ENCODE measurements around the gene FREY1. TPM values are rescaled to one million over a fixed set of nuclear protein-coding genes. Genes with fewer than 3 reads are reported as not detected.

FREY1 gene
- total RNA-seq, 2 donors from 2014 or later: 0.59 to 2.8 TPM

GRCh38 chr11:45889966-45890365 is 17.1 kb downstream of the FREY1 start:
- Histone ChIP-seq H3K4me3 (no peak overlapping the region), H3K4me1 (replicated peaks) (no peaks in the 10 kb centered on the region), H3K9me3 (no peaks in the 10 kb centered on the region), H3K27me3 (replicated peaks; ENCODE audit: insufficient read depth) (no peaks in the 10 kb centered on the region), H3K27ac (no peak overlapping the region), H3K36me3 (no peaks in the 10 kb centered on the region)
- 78% methylated on average over 9 of the region's 9 CpGs for WGBS
- DNase-seq (ENCODE audit: low spot score): no peak
- intact Hi-C loops (cut with DNase I): no loop called here
- TF ChIP-seq POLR2AphosphoS5 (IDR thresholded peaks at IDR 0.05) (no peak), POLR2A (IDR thresholded peaks at IDR 0.05) (no peak), CTCF (IDR thresholded peaks at IDR 0.05) (no peak)

GRCh38 chr11:45889555-45889954 is 17.5 kb downstream of the FREY1 start:
- 77% methylated on average over 8 of the region's 8 CpGs for WGBS
- intact Hi-C loops (cut with DNase I): no loop called here
- H3K9me3 ChIP-seq: no peaks in the 10 kb centered on the region
- DNase-seq (ENCODE audit: low spot score): no peak
- H3K36me3 ChIP-seq: no peaks in the 10 kb centered on the region
- no peaks in the 10 kb centered on the region for H3K27me3 ChIP-seq (replicated peaks; ENCODE audit: insufficient read depth)
- TF ChIP-seq POLR2A (IDR thresholded peaks at IDR 0.05): no peak
- no peak for TF ChIP-seq POLR2AphosphoS5 (IDR thresholded peaks at IDR 0.05)
- TF ChIP-seq CTCF (IDR thresholded peaks at IDR 0.05): no peak
- no peak overlapping the region for H3K27ac ChIP-seq
- no peaks in the 10 kb centered on the region for H3K4me1 ChIP-seq (replicated peaks)
- H3K4me3 ChIP-seq: no peak overlapping the region

- no peaks in the 10 kb centered on the region for H3K4me1 ChIP-seq (replicated peaks)
- DNase-seq (ENCODE audit: low spot score): no peak
- no peaks in the 10 kb centered on the region for H3K9me3 ChIP-seq
- no peaks in the 10 kb centered on the region for H3K36me3 ChIP-seq
- H3K27me3 ChIP-seq (replicated peaks; ENCODE audit: insufficient read depth): no peaks in the 10 kb centered on the region
- TF ChIP-seq POLR2AphosphoS5 (IDR thresholded peaks at IDR 0.05) (no peak), POLR2A (IDR thresholded peaks at IDR 0.05) (no peak)
- no peak overlapping the region for H3K4me3 ChIP-seq
- 94% methylated on average over 10 of the region's 10 CpGs for WGBS
- no peak overlapping the region for H3K27ac ChIP-seq
- intact Hi-C loops (cut with DNase I): no loop called here
Measured at GRCh38 chr11:45887587-45887986, 19.5 kb downstream of the FREY1 start.

- H3K36me3 ChIP-seq: no peaks in the 10 kb centered on the region
- TF ChIP-seq POLR2AphosphoS5 (IDR thresholded peaks at IDR 0.05) (no peak), POLR2A (IDR thresholded peaks at IDR 0.05) (no peak), CTCF (IDR thresholded peaks at IDR 0.05) (no peak)
- intact Hi-C loops (cut with DNase I): no loop called here
- H3K4me3 ChIP-seq: no peak overlapping the region
- no peak for DNase-seq (ENCODE audit: low spot score)
- H3K27ac ChIP-seq: no peak overlapping the region
- no peaks in the 10 kb centered on the region for H3K4me1 ChIP-seq (replicated peaks)
- H3K27me3 ChIP-seq (replicated peaks; ENCODE audit: insufficient read depth): no peaks in the 10 kb centered on the region
- 73% methylated on average over 4 of the region's 4 CpGs for WGBS
- no peaks in the 10 kb centered on the region for H3K9me3 ChIP-seq
Measured at GRCh38 chr11:45886816-45887520, 20.1 kb downstream of the FREY1 start.

- no peak for TF ChIP-seq POLR2A (IDR thresholded peaks at IDR 0.05)
- no peak for DNase-seq (ENCODE audit: low spot score)
- no peaks in the 10 kb centered on the region for H3K4me1 ChIP-seq (replicated peaks)
- H3K36me3 ChIP-seq: no peaks in the 10 kb centered on the region
- intact Hi-C loops (cut with DNase I): no loop called here
- no peaks in the 10 kb centered on the region for H3K9me3 ChIP-seq
- peak overlapping the region; percentile 41 to 59 for H3K4me3 ChIP-seq
- H3K27ac ChIP-seq: no peak overlapping the region
- WGBS: 13% methylated on average over 42 of the region's 43 CpGs
- no peaks in the 10 kb centered on the region for H3K27me3 ChIP-seq (replicated peaks; ENCODE audit: insufficient read depth)
Measured at GRCh38 chr11:45885921-45886721, 20.9 kb downstream of the FREY1 start.
